GM12872 (cell line): ENCODE results near the gene ZCWPW1.

Experiments used
- TF ChIP-seq, protein P1 (sequence below): IDR thresholded peaks from 3 replicates; pipeline ENCODE4 v1.5.1; 2011; ENCODE audit warnings: low read depth, mild to moderate bottlenecking, low read length, moderate library complexity; ENCODE audit not compliant: insufficient read depth

Gene ZCWPW1

DNA sequence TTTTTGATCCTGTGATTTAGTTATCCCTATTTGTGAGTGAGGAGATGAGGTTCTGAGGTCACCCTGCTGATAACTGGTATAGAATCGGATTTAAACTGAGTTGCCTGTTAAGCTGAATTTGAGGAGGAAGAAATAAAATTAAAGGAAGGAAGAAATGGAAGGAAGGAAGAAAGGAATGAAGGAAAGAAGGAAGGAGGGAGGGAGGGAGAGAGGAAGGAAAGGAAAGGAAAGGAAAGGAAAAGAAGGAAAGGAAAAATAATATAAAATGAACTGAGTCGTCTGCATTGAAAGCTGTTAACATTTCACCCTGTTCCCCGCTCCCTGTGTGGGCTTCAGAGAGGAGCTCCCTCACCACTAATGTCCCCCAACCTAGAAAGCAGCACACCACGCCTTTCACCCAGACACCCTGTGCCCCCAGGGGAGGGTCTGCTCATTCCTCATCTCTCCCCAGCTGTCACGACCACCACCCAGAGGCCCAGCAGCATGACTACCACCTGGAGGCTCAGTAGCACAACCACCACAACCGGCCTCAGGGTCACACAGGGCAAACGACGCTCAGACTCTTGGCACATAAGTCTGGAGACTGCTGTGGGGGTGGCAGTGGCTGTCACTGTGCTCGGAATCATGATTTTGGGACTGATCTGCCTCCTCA is 38.9 kb downstream of the ZCWPW1 start:
- TF ChIP-seq, protein P1, sequence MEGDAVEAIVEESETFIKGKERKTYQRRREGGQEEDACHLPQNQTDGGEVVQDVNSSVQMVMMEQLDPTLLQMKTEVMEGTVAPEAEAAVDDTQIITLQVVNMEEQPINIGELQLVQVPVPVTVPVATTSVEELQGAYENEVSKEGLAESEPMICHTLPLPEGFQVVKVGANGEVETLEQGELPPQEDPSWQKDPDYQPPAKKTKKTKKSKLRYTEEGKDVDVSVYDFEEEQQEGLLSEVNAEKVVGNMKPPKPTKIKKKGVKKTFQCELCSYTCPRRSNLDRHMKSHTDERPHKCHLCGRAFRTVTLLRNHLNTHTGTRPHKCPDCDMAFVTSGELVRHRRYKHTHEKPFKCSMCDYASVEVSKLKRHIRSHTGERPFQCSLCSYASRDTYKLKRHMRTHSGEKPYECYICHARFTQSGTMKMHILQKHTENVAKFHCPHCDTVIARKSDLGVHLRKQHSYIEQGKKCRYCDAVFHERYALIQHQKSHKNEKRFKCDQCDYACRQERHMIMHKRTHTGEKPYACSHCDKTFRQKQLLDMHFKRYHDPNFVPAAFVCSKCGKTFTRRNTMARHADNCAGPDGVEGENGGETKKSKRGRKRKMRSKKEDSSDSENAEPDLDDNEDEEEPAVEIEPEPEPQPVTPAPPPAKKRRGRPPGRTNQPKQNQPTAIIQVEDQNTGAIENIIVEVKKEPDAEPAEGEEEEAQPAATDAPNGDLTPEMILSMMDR = no peak

DNA sequence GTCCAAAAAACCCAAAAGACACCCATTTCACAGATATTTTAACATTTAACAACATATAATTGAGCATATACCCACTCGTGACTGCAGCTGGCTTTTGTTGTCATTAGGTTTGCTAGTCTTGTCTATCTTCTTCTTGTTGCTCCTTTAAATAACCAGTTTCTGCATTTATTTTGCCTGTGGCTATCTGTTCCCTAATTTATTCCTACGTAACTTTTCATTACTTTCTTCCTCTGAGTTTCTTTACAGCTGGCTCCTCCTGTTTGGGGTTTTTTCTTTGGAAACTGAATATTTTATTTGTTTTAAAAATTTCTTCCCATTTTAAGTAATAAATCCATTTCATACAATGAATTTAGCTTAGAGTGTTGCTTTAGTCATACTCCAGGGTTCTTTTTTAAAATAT is 40.8 kb downstream of the ZCWPW1 start:
- TF ChIP-seq, protein P1 = no peak

DNA sequence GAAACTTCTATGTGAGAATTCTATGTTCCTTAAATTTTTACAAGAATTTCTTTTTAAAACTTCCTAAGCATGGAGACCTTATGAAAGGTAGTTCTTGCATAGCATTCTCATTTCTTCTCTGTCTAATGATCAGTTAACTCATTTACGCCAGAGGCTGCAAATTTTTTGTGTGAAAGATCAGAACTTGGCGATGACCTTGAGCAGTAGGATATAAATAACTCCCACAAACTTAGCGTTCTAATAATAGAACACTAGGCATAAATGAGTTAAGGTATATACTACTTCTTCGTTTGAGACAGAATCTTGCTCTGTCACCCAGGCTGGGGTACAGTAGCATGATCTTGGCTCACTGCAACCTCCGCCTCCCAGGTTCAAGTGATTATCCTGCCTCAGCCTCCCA is 41.6 kb downstream of the ZCWPW1 start:
- TF ChIP-seq, protein P1 = no peak

DNA sequence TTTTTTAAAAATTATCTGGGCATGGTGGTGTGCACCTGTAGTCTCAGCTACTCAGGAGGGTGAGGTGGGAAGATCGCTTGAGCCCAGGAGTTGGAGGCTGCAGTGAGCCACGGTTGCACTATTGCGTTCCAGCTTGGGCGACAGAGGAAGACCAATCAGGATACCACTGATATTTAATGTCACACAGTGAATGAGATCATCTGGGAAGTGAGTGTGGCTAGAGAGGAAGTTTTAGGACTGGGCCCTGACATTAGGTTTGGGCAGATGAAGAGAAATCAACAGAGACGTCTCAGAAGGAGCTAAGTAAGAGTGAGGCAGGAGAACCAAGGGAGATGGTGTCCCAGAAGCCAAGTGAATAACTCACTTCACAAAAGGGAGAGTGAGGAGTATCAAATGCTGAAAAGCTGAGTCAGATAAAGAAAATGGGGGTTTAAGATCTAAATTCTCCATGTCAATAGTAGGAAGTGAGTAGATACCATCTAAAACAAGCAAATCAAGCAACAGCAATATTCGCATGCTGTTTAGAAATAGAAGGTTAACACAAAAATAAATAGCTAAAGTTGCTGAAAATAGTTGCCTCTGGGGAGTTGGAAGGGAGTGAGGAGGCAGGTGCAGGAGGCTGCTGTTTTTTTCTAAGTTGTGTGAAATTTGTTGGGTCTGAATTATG is 43.7 kb downstream of the ZCWPW1 start:
- TF ChIP-seq, protein P1 = no peak

DNA sequence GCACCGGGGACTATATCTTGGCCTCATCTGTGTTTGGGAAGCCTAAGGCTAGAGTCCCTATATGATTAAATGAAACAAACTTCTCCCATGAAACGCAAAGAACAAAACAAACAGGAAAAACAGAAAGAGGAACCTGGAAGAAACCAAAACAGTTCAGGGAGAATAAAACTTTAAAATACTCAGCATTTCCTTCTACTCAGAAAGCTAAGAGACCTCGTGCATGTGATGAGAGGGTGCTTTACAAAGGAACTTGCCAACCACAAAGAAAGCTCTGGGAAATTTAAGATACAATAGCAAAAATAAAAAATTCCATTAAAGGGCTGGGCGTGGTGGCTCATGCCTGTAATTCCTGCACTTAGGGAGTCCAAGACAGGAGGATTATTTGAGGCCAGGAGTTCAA is 48.3 kb downstream of the ZCWPW1 start:
- TF ChIP-seq, protein P1 = no peak

DNA sequence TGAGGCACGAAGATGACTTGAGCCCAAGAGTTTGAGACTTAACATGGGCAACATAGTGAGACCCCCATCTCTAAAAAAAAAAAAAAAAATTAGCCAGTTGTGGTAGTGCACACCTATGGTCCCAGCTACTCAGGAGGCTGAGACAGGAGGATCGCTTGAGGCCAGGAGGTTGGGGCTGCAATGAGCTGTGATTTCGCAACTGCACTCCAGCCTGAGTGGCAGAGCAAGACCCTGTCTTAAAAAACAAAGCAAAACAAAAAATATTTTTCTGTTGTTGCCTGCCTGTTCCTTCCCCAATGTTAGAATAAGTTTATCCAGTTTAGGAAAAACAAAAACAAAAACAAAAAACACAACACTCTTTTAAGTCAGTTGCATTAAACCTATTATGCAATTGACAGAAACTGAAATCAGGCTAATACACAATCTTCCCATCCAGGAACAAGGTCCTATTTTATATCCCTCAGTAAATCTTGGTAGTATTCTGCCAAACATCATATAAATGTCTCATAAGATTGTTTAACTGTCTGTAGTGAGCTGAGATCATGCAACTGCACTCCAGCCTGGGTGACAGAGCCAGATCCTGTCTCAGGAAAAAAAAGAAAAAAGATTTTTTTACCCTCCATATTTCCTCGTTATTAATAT is 50.3 kb downstream of the ZCWPW1 start:
- TF ChIP-seq, protein P1 = no peak

DNA sequence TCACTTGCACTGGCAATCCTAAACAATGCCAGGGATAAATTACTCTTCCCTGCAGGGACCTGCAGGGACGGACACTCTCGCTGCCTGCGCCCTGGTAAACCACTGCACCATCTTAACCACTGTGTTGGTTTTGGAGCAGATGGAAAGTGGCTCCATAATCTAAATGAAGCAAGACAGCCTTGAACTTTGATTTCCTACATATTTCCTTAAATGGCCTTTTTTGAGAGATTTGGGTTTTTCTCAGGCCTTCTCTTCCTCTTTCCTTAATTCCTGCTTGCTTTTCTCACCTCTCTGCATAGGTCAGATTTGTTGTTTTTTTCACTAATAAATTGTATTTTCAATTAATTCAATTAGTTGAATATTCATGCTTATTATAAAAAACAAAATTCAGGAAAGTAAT is 52.4 kb downstream of the ZCWPW1 start:
- TF ChIP-seq, protein P1 = no peak
